Stimulated activated CD4-positive, alpha-beta T cell treated with anti-CD3 and anti-CD28 coated beads, Interleukin-1b, Interleukin-23, amount 100 ng/mL, for 24 hours (primary cell): Measurements from ENCODE around the gene CORO2A.
"Not testable (repeated sequence)": the region's sequence is repeated elsewhere in the genome, so short reads cannot be mapped to it uniquely, and the experiment has no call there.

Experiments
- DNase-seq, 4 experiments: peaks; one replicate each; pipeline ENCODE4 v3.0.0-alpha.2; 2020; ENCODE audit warnings: low read depth in 4 of 4, low spot score in 1 of 4

CORO2A gene

DNA sequence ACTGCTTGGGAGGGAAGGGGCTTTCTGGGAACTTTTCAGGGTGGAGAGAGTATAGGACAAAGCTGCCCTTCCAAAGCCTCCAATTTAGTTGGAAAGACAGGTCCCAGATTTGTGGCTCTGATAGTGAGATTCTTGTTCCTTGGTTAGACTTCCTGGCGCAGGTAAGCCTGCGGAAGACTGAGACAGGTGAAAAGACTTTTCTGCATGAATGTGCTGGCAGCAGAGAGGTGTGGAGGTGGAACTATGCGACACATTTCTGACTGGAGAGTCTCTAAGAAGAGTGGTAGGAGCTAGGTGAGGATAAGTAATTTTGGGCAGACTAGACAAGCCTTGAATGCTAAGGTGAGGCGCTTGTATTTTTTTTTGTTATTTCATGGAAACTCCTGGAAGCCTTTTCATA lies 106.0 kb downstream of the CORO2A start:
- DNase-seq = no peak

DNA sequence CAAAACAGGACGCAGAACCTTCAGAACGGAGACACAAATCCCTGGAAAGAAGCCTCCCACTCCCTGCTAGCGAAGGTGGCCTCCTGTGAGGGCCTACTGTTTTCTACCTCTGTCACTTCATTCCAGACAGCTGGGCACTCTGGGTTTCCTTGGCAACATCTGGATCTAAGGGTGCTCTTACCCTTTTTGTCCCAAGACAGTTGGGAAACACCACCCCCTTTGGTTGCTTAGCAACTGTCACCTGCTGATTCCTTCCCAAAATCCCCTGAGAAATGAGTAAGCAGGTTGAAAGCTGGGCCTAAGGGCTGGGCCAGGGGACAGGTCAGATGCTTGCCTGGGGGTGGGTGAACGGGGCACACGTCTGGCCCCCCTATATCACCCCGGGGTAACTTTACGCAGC lies 106.5 kb downstream of the CORO2A start:
- DNase-seq = no peak

DNA sequence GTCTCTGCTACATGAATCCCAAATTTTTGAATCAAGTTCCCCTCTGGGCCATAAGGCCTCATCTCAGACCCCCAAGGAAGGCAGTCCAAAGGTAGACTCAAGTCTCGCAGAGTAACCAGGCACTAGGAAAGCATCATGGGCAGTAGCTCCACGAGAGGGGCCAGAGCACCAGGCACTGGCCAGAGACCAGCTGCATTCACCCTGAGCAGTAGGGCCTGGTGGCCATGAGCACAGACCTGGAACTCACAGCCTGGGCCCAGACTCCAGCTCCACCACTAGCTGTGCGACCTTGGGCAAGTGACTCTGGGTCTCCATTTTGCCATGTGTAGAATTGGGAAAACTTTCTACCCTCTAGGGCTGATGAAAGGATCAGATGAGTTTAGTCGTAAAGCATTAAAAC lies 107.4 kb downstream of the CORO2A start:
- DNase-seq = no peak

DNA sequence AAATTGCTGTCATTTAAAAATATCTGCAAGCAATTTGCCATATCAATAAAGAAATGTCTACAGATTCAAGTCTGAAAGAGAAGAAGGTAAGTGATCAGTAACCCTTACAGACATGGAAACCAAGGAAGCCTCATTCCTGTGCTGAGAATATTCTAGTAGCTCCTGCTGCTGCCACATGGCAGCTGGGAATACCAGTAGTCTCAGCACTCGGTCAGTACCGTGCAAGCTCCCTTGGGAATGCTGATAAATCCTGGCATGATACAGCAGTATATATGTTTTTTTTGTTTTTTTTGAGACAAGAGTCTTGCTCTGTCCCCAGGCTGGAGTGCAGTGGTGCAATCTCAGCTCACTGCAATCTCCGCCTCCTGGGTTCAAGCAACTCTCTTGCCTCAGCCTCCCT lies 108.0 kb downstream of the CORO2A start:
- no peak for DNase-seq

DNA sequence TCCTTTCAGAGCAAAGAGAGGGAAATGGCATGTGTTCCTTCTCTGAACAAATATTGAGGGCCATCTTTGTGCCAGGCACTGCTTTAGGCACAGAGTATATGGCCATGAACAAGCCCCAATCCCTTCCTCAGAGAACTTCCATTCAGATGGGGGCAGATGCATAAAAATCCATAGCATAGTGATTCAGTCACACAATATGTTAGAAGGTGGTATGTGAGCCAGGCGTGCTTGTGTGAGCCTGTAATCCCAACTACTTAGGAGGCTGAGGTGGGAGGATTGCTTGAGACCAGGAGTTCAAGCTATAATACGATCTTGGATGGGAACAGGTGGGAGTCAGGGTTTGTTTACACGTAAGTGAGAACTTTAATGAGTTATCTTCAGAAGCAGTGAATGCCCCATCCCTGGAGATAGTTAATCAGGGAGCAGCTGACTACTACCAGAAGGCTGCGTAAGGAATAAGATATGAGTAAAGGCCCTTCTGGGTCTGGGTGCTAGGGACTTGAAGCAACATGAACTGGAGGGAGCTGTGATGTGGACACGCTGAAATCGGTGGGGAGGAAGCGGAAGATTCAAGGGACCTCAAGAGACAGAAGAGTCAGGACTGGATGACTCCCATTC lies 108.8 kb downstream of the CORO2A start:
- DNase-seq = no peak

DNA sequence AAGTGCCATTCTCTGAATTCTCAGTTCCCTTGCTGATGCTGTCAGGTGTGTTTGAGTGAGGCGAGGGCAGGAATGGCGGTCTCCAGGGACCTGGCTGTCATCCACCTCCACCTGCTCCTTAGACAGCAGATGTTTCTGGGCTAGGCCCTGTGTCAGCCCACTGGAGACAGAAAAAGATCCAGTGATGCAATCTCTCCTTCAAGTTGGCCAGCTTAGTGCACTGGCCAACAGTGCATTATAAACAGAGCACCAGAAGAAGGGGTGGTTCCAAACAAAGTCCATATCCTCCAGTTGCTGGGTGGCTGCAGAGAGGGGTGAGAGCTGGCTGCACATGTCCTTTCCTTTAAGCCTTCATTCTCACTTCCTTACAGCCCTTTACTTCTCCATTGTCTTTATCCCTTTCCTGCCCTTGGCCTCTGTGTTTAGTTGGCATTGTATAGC lies 109.4 kb downstream of the CORO2A start:
- no peak for DNase-seq

DNA sequence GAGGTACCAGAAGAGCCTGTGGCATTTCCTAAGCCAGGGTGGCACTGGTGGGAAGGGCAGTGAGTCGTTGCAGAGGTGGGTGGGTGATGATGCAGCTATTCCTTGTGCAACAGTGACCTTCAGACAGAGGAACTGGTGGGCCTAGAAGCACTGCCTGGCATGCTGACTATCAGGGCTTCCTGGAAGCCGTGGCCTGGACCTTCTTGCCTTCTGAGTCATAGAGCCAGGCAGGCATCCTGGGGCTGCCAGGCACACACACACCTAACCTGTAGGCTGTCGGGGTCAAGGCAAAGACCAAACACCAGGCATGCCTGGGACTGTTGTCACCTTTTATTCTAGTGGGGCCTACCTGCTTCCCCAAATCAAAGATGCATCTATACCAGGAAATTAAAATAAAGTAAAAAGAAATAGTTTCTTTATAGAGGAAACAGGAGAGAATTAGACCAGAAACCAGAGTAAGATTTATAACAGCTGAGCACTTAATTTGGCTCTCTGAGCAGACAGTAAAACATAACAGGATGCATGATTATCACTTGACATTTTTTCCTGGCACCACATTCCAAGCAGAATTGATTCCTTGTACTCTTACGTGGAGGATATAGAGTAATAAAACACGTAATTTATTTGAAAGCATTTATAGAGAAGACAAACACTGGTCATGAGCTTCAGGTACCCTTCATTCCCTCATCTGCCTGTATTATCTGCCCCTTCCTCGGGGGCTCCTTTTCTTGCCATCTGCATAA lies 110.8 kb downstream of the CORO2A start:
- DNase-seq = peak in 1 of 4 experiments; percentile 34

DNA sequence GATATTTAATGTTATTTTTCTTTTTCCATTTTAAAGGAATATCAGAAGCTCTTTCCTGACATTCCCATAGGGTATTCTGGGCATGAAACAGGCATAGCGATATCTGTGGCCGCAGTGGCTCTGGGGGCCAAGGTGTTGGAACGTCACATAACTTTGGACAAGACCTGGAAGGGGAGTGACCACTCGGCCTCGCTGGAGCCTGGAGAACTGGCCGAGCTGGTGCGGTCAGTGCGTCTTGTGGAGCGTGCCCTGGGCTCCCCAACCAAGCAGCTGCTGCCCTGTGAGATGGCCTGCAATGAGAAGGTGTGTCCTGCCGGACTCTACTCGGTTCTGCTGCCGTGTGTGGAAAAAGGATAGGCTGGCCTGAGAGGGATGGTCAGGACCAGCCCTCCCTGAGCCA lies 111.7 kb downstream of the CORO2A start:
- no peak for DNase-seq

DNA sequence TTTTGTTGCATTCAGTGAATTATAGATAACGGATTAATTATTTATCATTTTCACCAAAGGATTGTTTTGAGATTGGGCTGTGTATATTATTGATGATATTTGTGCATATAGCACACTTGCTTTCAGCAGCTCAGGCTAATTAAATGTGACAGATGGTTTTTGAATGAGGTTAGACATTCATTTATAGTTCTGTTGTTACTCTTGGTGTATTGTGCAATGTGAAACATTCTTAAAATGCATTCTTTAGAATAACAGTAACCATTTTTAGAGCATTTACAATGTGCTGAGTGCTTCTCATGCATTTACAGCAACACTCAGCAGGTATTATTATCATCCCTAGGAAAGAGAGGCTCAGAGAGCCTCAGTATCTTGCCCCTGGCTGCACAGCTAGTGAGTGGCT lies 112.1 kb downstream of the CORO2A start:
- no peak for DNase-seq

DNA sequence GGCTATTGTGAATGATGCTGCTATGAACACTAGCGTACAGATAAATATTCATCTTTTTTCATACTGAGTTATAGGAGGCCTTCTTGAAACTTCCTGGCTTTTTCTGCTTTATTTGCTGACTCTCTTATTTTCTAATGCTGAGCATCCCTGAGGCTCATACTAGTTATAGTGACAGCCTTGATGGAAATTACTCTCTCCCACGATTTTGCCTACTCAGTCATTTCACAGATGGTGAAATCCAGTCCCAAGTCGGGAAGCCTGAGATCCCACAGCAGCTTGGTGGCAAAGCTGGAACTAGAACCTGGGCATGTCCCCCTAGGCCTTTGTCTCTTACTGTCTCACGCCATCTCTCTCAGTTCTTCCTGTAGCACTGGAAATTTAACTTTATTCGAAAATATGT lies 113.5 kb downstream of the CORO2A start:
- DNase-seq = no peak

DNA sequence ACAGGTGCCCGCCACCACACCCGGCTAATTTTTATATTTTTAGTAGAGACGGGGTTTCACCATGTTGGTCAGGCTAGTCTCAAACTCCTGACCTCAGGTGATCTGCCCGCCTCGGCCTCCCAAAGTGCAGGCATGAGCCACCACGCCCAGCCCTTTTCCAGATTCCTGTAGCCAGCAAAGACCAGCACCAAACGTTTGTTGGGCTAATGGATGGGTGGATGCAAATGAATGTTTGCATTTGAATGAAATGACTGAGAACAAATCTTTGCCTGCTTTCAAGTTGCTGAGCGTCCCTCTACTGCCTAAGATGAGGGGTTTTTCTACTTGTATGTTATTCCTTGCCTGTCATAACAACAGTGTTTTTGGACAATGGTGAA lies 115.9 kb downstream of the CORO2A start:
- not testable (repeated sequence) for DNase-seq

DNA sequence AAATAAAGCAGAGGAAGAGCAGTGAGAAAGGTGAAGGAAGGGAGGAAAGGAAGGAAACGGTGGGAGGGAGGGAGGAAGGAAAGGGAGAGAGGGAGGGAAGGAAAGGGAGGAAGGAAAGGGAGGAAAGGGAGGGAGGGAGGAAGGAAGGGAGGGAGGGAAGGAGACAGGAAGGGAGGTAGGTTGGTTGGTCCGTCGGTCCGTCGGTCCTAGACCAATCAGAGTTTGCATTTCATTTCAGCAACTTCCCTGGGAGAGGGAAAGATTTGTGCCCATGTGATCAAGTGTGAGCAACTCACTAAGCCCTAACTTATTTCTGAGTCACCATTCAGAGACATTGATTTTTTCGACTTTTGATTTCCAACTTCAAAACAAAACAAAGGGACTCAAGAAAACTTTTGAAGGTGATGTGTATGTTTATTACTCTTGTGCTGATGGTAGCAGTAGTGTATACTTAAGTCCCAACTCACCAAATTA lies 117.1 kb downstream of the CORO2A start:
- DNase-seq = no peak

DNA sequence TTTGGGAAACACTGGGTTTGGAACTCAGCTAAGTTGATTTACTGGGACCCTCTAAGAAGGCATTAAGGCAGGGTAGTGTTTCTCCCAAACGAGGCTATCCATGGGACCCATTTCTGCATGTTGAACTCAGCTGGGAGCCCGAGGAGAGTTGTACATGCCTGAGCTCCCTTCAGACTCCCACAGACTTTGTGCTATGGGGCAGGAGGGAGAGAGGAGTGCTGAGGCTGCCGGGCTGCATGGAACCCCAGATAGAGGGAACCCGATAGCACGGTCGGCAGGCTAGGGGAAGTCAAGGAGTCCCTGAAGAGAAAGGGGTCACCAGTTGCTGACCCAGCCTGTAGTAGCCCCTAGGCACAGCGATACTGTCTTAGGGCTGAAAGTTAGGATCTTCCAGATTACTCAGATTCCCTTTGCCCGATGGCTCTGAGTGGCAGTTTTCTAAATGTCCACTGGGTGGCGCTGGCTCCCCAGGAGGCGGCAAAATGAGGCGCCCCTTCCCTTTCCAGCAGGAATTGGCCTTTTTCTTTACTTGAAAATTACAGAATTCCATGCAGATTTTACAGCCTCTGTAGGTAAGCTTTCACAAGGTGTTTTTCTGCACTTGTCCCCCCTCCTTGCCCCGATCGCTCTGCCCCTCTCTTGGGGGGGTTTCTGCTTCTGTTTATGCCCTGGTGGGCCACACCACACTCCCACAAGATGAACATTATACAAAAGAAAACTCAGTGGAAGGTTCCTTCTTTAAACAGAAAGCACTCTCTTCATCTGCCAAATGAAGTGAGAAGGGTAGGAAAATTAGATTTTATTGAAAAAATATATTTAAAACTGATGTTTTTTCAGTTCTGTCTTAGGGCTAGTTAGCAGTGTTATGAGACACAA lies 118.1 kb downstream of the CORO2A start:
- DNase-seq = peak; percentile 35 to 49 (median 44)

DNA sequence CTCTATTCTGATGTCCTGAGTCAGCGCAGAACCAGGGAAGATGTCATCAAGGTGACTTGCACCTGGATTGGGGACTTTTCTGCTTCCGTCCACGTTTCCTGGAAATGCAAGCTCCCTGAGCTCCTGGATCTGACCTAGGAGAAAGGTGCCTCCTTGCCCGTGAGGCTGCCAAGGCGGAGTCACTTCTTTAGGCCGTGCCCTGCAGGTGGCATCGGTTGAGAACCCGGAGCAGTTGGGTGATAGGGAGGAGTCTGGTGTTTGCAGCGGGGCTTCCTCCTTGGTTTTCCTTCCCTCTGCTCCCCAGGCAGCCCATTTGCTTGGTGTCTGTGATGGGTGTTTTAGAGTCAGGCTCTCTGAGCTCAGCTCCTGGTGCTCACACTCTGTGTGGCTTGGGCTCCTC lies 120.7 kb downstream of the CORO2A start:
- DNase-seq = no peak
